ENCODE data around the gene LRRIQ4.

LRRIQ4 gene

GRCh38 chr3:169861871-169862270 is 49.2 kb downstream of the LRRIQ4 start:
- no peak for DNase-seq

GRCh38 chr3:169863458-169863899 is 50.8 kb downstream of the LRRIQ4 start:
- DNase-seq: peak; percentile 59

GRCh38 chr3:169864270-169864669 is 51.6 kb downstream of the LRRIQ4 start:
- no peak for DNase-seq

- peak; percentile 47 for DNase-seq
These were observed 52.6 kb downstream of the LRRIQ4 start for GRCh38 chr3:169865176-169865767.

- DNase-seq: no peak
These were observed 55.0 kb downstream of the LRRIQ4 start for GRCh38 chr3:169867584-169868210.

GRCh38 chr3:169868369-169868768 is 55.7 kb downstream of the LRRIQ4 start:
- DNase-seq: no peak

- no peak for DNase-seq
These were observed 57.0 kb downstream of the LRRIQ4 start, which contains the start of gene LRRC31 for GRCh38 chr3:169869484-169870220. Gene LRRC31 (minus strand): TSS chr3:169869935. CDS start chr3:169869807, 128 bp downstream.

- no peak for DNase-seq
These were observed 58.6 kb downstream of the LRRIQ4 start for GRCh38 chr3:169871129-169871886.

GRCh38 chr3:169879013-169879557 is 66.4 kb downstream of the LRRIQ4 start:
- no peak for DNase-seq

- no peak for DNase-seq
These were observed 67.3 kb downstream of the LRRIQ4 start for GRCh38 chr3:169879845-169880575.

GRCh38 chr3:169880576-169881250 is 68.0 kb downstream of the LRRIQ4 start:
- no peak for DNase-seq

GRCh38 chr3:169886671-169887070 is 74.0 kb downstream of the LRRIQ4 start:
- DNase-seq: no peak

All from activated naive CD4-positive, alpha-beta T cell treated with anti-CD3 and anti-CD28 coated beads, Interleukin-2, amount 50 U/mL, for 16 hours (primary cell).